H1 (cell line): ENCODE results near the gene LMO4. TPM values are rescaled to one million over a fixed set of nuclear protein-coding genes. Genes with fewer than 3 reads are reported as not detected.

Source experiments
- polyA plus RNA-seq, 7 experiments: library from polyadenylated mRNA; depleted of rRNA in 3 of 7; stranded (reverse) in 5 of 7; unstranded in 2 of 7; fragments of >200 nt in 5 of 7; fragments of 200-250 nt in 2 of 7; gene quantifications; 1 replicate in 5 of 7; 2 replicates in 1 of 7; 4 replicates in 1 of 7; pipeline versions ENCODE4 v1.2.1 to v1.2.3, GENCODE V29; 2011 to 2013; ENCODE audit warnings: missing spikeins in 2 of 7, mixed read lengths in 2 of 7
- total RNA-seq: library from RNA; stranded (reverse); fragmentation: NEBNext Ultra II Directional; extraction: Animal tissue kit (Norgen Biotek cat#: 25700); gene quantifications from 2 replicates; pipeline ENCODE4 v1.2.1, GENCODE V29; 2021
- TF ChIP-seq, protein P1 (sequence below): fragments of 300-600 bp; sonication (generic); IDR thresholded peaks from 2 replicates; pipeline ENCODE4 v1.7.1; 2012; ENCODE audit warnings: low read length, moderate library complexity, mild to moderate bottlenecking, inconsistent platforms; ENCODE audit not compliant: insufficient replicate concordance

LMO4 gene
- total and polyA plus RNA-seq, 2 of the 8 experiments (the other 6 are each of a cell fraction or from before 2014, with no cell fraction given): 71.7 to 98.7 TPM

DNA sequence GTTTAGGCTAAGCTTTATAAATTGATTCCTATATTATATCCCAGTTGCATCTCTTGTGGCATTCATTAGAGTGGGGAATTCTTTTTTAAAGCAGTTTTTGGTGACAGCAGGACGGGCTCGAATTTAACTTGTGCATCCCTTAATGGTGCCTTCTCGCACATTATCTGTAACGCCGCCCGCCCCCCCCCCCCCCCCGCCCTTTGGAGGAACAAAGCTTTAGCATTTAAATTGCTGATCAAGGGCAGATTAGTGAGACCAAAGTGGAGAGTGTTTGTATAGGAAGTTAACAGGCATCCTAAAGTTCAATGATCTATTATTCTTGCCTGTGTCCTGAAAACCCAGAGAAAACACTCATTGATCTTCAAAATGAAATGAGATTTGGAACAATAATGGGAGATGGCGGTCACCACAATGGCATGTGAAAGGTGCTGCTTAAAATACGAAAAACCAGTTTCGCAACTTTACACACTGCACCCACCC is 2.2 kb downstream of the LMO4 start (continued):
- TF ChIP-seq, protein P1, sequence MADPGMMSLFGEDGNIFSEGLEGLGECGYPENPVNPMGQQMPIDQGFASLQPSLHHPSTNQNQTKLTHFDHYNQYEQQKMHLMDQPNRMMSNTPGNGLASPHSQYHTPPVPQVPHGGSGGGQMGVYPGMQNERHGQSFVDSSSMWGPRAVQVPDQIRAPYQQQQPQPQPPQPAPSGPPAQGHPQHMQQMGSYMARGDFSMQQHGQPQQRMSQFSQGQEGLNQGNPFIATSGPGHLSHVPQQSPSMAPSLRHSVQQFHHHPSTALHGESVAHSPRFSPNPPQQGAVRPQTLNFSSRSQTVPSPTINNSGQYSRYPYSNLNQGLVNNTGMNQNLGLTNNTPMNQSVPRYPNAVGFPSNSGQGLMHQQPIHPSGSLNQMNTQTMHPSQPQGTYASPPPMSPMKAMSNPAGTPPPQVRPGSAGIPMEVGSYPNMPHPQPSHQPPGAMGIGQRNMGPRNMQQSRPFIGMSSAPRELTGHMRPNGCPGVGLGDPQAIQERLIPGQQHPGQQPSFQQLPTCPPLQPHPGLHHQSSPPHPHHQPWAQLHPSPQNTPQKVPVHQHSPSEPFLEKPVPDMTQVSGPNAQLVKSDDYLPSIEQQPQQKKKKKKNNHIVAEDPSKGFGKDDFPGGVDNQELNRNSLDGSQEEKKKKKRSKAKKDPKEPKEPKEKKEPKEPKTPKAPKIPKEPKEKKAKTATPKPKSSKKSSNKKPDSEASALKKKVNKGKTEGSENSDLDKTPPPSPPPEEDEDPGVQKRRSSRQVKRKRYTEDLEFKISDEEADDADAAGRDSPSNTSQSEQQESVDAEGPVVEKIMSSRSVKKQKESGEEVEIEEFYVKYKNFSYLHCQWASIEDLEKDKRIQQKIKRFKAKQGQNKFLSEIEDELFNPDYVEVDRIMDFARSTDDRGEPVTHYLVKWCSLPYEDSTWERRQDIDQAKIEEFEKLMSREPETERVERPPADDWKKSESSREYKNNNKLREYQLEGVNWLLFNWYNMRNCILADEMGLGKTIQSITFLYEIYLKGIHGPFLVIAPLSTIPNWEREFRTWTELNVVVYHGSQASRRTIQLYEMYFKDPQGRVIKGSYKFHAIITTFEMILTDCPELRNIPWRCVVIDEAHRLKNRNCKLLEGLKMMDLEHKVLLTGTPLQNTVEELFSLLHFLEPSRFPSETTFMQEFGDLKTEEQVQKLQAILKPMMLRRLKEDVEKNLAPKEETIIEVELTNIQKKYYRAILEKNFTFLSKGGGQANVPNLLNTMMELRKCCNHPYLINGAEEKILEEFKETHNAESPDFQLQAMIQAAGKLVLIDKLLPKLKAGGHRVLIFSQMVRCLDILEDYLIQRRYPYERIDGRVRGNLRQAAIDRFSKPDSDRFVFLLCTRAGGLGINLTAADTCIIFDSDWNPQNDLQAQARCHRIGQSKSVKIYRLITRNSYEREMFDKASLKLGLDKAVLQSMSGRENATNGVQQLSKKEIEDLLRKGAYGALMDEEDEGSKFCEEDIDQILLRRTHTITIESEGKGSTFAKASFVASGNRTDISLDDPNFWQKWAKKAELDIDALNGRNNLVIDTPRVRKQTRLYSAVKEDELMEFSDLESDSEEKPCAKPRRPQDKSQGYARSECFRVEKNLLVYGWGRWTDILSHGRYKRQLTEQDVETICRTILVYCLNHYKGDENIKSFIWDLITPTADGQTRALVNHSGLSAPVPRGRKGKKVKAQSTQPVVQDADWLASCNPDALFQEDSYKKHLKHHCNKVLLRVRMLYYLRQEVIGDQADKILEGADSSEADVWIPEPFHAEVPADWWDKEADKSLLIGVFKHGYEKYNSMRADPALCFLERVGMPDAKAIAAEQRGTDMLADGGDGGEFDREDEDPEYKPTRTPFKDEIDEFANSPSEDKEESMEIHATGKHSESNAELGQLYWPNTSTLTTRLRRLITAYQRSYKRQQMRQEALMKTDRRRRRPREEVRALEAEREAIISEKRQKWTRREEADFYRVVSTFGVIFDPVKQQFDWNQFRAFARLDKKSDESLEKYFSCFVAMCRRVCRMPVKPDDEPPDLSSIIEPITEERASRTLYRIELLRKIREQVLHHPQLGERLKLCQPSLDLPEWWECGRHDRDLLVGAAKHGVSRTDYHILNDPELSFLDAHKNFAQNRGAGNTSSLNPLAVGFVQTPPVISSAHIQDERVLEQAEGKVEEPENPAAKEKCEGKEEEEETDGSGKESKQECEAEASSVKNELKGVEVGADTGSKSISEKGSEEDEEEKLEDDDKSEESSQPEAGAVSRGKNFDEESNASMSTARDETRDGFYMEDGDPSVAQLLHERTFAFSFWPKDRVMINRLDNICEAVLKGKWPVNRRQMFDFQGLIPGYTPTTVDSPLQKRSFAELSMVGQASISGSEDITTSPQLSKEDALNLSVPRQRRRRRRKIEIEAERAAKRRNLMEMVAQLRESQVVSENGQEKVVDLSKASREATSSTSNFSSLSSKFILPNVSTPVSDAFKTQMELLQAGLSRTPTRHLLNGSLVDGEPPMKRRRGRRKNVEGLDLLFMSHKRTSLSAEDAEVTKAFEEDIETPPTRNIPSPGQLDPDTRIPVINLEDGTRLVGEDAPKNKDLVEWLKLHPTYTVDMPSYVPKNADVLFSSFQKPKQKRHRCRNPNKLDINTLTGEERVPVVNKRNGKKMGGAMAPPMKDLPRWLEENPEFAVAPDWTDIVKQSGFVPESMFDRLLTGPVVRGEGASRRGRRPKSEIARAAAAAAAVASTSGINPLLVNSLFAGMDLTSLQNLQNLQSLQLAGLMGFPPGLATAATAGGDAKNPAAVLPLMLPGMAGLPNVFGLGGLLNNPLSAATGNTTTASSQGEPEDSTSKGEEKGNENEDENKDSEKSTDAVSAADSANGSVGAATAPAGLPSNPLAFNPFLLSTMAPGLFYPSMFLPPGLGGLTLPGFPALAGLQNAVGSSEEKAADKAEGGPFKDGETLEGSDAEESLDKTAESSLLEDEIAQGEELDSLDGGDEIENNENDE: no peak
